ENCODE results near the gene PNCK.
"Not testable (repeated sequence)": the region's sequence is repeated elsewhere in the genome, so short reads cannot be mapped to it uniquely, and the experiment has no call there.

Gene PNCK

GRCh38 chrX:153699210-153699783 lies 25.7 kb upstream of the PNCK start:
- DNase-seq (ENCODE audit: low spot score), result not testable (repeated sequence)

GRCh38 chrX:153697924-153698865 lies 24.6 kb upstream of the PNCK start:
- DNase-seq (ENCODE audit: low spot score), result no peak

GRCh38 chrX:153696986-153697722 lies 23.5 kb upstream of the PNCK start:
- not testable (repeated sequence) for DNase-seq (ENCODE audit: low spot score)

DNA sequence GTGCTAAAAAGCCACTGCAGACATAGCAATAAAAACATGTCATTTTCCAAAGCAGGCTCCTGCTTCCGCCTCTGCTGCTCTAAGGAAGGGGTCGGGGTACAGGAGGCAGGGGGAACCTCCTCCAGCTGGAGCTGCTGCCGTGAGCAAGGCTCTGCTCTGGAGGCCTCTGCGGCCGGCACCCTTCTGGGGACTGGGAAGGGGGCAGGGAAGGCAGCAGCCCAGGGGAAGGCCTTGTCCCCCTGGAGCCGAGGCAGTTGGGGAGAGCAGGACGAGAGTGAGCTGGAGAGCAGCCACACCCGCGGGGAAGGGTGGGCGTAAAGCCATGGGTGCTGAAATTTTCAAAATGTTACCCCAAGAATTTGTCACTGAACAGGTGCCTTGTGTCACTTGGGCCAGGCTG lies 22.9 kb upstream of the PNCK start:
- not testable (repeated sequence) for DNase-seq (ENCODE audit: low spot score)

- DNase-seq (ENCODE audit: low spot score), result no peak
Observed at GRCh38 chrX:153696100-153696499, 22.5 kb upstream of the PNCK start.

- DNase-seq (ENCODE audit: low spot score), result no peak
Observed at GRCh38 chrX:153694687-153695270, 21.2 kb upstream of the PNCK start.

- not testable (repeated sequence) for DNase-seq (ENCODE audit: low spot score)
Observed at GRCh38 chrX:153694256-153694655, 20.6 kb upstream of the PNCK start.

- no peak for DNase-seq (ENCODE audit: low spot score)
Observed at GRCh38 chrX:153693216-153694086, 19.8 kb upstream of the PNCK start.

- DNase-seq (ENCODE audit: low spot score), result no peak
Observed at GRCh38 chrX:153692611-153693156, 19.1 kb upstream of the PNCK start.

DNA sequence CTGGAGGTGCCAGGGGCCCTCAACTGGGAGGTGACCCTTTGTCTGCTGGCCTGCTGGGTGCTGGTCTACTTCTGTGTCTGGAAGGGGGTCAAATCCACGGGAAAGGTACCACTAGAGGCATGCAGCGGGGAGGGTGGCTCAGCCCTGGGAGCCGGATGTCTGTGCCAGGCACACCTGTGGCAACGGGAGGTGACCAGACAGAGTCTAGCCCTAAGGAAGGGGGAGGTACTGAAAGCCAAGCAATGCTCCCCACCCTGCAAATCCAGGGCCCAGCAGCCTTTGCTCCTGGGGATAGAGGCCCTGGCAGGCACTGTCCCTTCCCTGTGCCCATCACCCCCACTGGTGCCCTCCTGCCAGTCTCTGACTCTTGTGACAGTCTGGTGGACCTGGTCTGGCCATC lies 18.4 kb upstream of the PNCK start:
- DNase-seq (ENCODE audit: low spot score), result no peak

GRCh38 chrX:153691032-153691827 lies 17.6 kb upstream of the PNCK start:
- DNase-seq (ENCODE audit: low spot score), result not testable (repeated sequence)

GRCh38 chrX:153690466-153690865 lies 16.9 kb upstream of the PNCK start:
- no peak for DNase-seq (ENCODE audit: low spot score)

DNA sequence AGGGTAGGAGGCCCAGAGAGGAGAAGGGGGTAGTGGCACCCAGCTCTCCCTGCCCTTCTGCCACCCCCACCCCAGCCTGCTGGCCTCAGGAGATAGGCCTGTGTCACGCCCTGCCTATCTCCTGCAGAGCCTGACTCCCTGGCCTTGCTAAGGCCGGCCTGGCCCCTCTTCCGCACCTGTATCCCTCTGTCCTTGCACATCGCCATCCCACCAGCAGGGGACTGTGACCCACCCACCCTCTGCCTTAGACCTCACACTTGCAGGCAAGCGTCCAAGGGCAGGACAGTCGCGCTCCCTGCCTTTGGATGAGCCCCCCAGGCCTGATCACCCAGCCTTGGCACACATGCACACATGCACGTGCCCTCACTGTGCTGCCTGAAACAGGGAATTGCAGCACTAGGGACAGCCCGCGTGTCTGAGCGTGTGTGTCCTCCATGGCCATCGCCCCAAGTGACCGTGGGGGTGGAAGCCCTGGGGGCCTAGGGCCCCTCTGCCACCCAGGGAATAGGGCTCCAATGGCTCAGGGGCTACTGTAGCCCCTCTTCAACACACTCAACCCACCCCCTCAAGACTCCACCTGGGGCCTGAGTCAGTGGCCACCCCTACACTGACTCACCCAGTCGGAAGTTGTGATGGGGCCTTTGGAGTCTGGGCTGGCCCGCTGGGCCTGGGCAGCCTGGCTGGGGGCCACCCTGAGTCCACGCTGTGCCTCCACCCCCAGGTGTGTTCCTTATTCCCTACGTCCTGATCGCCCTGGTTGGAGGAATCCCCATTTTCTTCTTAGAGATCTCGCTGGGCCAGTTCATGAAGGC lies 16.2 kb upstream of the PNCK start:
- DNase-seq (ENCODE audit: low spot score), result no peak

DNA sequence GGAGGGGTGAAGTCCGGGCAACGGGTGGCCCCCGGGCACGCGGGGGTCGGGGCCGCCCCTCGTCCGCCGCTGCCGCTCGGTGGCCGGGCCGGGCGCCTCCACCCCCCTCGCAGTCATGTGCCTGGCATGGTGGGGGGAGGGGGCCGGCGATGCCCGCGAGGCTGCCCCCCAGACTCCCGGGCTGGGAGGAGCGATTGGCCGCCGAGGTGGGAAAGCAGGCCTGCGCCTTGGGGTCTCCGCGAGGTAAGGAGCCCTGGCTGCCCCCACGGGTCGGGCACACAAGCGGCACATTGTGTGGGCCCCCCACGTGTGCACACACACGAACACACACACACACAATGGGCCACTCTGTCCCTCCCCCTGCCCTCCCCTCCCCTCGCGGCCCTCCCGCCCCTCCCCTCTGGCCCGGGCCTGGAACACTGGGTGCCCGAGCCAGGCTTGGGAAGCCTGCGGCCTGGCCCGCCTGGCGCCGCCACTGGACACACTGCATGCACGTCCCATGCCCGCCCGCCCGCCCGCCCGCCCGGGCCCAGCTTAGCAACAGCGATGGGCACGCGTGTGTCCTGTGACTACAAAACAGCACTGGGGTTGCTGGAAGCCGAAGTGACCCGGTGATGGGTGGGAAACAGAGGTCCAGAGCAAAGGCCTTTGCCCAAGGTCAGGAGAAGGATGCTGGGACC lies 15.4 kb upstream of the PNCK start:
- no peak for DNase-seq (ENCODE audit: low spot score)

GRCh38 chrX:153688506-153688905 lies 14.9 kb upstream of the PNCK start:
- no peak for DNase-seq (ENCODE audit: low spot score)

DNA sequence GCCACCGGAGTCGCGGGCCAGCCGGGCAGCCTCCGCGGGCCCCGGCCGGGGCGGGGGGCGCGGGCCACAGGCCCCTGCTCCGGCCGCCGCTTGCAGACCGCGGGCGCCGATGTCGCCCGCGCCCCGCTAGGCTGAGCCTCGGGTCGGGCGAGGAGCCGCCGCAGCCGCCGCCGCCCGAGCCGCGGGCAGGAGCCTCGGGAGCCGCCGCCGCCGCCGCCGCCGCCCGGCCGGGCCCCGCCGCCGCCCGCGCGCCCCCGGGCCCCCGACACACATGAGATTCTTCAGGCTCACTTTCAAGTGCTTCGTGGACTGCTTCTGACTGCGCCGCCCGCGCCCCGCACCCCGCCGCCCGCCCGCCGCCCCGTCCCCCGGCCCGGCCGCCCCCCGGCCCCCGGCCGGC lies 14.5 kb upstream of the PNCK start:
- no peak for DNase-seq (ENCODE audit: low spot score)

- DNase-seq (ENCODE audit: low spot score), result peak; percentile 80
Observed at GRCh38 chrX:153687121-153688039, 13.8 kb upstream of the PNCK start, which contains the start of gene SLC6A8. SLC6A8 (plus strand) TSS chrX:153687926; CDS start chrX:153688575, 649 bp downstream.

DNA sequence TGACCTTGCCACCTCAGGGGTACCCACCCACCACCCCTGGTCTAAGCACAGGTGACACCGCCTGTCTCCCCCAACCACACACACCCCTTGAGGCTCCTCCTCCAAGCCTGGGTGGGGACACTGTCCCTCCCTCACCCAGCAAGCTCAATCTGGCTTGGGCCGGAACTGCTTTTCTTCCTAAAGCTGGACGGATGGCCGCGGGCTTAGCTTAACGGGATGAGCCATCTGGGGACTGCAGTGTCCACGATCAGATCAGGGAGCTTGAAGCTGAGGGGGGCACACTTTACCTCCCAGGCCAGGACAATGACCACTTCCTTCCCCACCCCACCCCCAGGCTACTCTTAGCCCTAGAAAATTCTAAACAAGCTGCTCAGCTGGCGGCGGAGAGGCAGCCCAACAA lies 13.1 kb upstream of the PNCK start:
- peak; percentile 65 for DNase-seq (ENCODE audit: low spot score)

All from ecto neural progenitor cell (in vitro differentiated cells).